ENCODE results near the gene NFYC.

NFYC gene

DNA sequence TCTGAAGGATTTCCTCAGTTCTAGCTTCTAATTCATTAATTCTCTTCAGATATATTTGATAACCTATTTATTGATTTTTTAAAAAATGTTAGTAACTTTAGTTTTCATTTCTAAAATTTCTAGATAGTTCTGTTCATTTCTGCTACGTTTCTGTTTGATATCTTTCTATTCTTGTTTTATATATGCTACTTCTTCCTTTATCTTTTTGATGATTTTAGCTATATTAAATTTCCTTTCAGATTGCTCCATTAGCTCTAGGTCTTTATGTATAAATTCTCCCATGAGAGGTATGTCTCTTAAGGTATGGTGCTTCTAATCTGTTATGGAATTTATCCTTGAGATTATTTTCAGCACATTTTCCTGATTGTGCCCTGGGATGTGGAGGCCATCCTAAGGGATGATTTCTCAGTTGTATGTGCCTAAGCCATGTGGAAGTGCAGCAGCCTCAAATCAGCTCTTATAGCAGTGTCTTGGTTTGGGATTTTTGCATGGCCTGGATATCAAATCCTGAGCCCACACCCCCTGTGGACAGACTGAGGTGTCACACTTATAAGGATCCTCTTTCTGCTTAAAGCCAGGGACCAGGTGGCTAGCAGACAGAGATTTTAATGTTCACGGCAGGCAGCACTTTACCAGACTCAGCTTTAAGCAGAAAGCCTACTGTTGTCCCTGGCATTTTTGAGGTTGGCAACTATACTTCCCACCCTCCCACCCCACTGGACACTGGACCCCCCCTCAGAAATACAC lies 85.9 kb downstream of the NFYC start:
- Histone ChIP-seq H3K4me3 (ENCODE audit: low read depth in 1 of 2, low read length in 1 of 2) (no peak overlapping the region), H3K27me3 (peaks cover 22% of the 10 kb centered on the region), H3K9me3 (no peaks in the 10 kb centered on the region), H3K27ac (no peak overlapping the region), H3K4me1 (ENCODE audit: control insufficient read depth in 1 of 2, insufficient read depth in 1 of 2, low read depth in 1 of 2, low read length in 1 of 2) (no peaks in the 10 kb centered on the region), H3K36me3 (peaks cover 24% of the 10 kb centered on the region)
- TF ChIP-seq, protein P1, sequence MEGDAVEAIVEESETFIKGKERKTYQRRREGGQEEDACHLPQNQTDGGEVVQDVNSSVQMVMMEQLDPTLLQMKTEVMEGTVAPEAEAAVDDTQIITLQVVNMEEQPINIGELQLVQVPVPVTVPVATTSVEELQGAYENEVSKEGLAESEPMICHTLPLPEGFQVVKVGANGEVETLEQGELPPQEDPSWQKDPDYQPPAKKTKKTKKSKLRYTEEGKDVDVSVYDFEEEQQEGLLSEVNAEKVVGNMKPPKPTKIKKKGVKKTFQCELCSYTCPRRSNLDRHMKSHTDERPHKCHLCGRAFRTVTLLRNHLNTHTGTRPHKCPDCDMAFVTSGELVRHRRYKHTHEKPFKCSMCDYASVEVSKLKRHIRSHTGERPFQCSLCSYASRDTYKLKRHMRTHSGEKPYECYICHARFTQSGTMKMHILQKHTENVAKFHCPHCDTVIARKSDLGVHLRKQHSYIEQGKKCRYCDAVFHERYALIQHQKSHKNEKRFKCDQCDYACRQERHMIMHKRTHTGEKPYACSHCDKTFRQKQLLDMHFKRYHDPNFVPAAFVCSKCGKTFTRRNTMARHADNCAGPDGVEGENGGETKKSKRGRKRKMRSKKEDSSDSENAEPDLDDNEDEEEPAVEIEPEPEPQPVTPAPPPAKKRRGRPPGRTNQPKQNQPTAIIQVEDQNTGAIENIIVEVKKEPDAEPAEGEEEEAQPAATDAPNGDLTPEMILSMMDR (IDR thresholded peaks at IDR 0.05) = no peak

DNA sequence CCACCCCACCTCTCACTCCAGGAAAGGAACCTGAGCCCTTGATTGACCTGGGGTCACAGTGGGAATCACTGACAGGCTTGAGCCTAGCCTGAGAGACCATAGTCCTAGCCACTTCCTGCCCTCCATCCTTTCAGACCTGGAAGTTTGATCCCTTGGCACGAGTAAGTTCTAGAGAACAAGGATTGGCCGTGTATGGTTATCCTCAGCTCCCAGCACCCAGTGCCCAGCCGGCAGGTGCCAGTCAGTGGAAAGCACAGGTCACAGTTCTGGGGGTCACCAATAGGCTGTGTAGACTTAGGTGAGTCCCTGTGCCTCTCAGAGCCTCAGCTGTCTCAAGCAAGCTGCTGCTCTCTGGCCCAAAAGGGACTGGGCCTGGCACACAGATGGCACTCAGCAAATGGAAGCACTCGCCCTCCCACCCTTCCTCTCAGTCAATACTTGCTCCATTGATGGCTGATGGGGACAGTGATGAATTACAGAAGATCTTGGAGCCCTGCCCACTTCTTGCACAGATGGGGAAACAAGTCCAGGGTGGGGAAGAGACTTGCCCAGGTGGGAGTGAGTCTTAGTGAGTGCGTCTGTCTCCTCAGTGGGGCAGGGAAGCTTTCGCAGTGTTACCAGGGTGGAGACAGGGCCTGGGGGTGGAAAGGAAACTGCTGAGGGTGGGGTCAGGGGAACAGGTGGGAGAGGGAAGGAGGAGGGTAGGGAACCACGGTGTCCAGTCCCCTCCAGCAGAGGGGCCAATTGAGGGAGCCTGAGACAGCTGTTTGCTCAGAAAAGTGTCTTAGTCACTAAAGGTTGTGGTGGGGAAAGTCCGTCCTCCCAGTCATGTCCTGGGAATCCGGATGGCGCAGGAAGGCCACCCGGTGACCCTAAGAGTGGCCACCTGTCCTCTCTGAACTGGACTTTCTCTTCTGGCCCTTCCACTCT lies 89.4 kb downstream of the NFYC start:
- H3K4me3 ChIP-seq (ENCODE audit: low read depth in 1 of 2, low read length in 1 of 2) = no peak overlapping the region
- no peak overlapping the region for H3K27ac ChIP-seq
- peaks cover 5% of the 10 kb centered on the region for H3K36me3 ChIP-seq
- TF ChIP-seq, protein P1 (IDR thresholded peaks at IDR 0.05) = no peak
- H3K27me3 ChIP-seq = peaks cover 56% of the 10 kb centered on the region
- H3K4me1 ChIP-seq (ENCODE audit: control insufficient read depth in 1 of 2, insufficient read depth in 1 of 2, low read depth in 1 of 2, low read length in 1 of 2) = peaks cover 4 to 11% of the 10 kb centered on the region in 2 experiments
- no peaks in the 10 kb centered on the region for H3K9me3 ChIP-seq

DNA sequence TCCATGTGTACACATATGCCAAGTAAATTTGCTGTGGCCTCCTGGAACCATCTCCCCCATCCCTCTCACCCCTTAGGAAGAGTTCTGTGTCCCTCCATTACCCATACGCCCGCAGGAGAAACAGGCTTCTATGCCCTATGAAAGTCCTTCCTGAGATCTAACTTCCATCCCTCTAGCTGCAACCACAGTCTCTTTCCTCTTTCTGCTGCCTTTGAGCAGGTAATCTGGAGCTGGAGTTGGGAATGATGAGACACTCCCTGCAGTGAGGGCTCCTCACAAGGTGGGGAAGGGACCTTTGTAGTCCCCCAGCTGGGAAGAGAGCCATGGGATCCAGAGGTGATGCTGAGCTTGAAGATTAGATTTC lies 90.1 kb downstream of the NFYC start:
- Histone ChIP-seq H3K4me3 (ENCODE audit: low read depth in 1 of 2, low read length in 1 of 2) (no peak overlapping the region), H3K9me3 (no peaks in the 10 kb centered on the region), H3K36me3 (no peaks in the 10 kb centered on the region), H3K27me3 (peaks cover 63% of the 10 kb centered on the region), H3K4me1 (ENCODE audit: control insufficient read depth in 1 of 2, insufficient read depth in 1 of 2, low read depth in 1 of 2, low read length in 1 of 2) (peaks cover 4 to 11% of the 10 kb centered on the region in 2 experiments), H3K27ac (no peak overlapping the region)
- TF ChIP-seq, protein P1 (IDR thresholded peaks at IDR 0.05) = no peak

- Histone ChIP-seq H3K27me3 (peaks cover 70% of the 10 kb centered on the region), H3K4me1 (ENCODE audit: control insufficient read depth in 1 of 2, insufficient read depth in 1 of 2, low read depth in 1 of 2, low read length in 1 of 2) (peaks cover 4 to 11% of the 10 kb centered on the region in 2 experiments), H3K27ac (no peak overlapping the region), H3K9me3 (no peaks in the 10 kb centered on the region), H3K4me3 (ENCODE audit: low read depth in 1 of 2, low read length in 1 of 2) (no peak overlapping the region), H3K36me3 (no peaks in the 10 kb centered on the region)
- TF ChIP-seq, protein P1 (IDR thresholded peaks at IDR 0.05) = no peak
Measured at GRCh38 chr1:40782371-40782956, 91.0 kb downstream of the NFYC start.

DNA sequence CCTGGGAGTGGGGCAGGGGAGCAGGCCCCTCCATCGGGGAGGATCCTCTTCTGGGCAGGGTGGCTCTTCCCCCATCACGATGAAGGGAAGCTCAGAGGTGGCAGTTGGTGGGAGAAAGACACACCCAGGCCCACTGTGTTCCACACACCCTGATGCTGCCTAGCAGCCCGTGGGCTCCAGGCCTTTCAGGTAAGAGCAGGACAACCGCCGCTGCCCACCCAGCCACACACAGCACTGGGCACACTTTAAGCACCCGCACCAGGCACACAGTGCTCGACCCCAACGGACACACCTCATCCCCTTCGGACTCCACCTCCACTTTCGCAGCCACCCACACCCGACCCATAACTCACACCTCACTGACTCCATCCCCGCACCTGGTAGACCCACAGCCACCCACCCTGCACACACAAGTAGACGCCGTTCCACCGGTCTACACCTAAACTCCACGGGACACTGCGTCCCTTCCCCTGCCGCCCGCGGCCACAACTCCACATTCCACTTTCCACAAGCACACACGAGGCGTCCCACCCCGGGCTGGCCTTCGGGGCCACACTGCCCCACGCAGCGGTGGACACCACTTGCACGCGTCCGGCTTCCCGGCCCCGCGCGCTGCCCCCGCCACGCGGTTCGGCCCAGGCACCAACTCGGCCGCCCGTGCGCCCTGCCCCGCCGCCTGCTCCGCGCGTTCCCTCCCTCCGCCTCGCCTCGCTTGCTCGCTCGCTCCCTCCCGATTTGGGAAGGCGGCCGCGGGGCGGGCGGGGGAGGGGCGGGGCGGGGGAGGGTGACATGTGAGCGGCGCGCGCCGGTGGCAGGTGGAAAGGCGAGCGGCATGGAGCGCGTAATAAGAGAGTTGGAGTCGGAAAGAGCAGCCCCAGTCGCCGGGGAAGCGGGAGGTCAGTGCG lies 91.7 kb downstream of the NFYC start, which contains the start of gene KCNQ4:
TSS of gene KCNQ4 (plus strand) at position 787 of the 905 bp plus-strand sequence. CDS start 307 bp downstream, outside the sequence.
- TF ChIP-seq, protein P1 (IDR thresholded peaks at IDR 0.05) = no peak
- H3K27me3 ChIP-seq = peaks cover 77% of the 10 kb centered on the region

More for the DNA sequence above, 91.7 kb downstream of the NFYC start, which contains the start of gene KCNQ4:
- no peak within 1 kb of the TSS for H3K27ac ChIP-seq
- no peaks in the 10 kb centered on the region for H3K9me3 ChIP-seq
- peaks cover 4 to 11% of the 10 kb centered on the region in 2 experiments for H3K4me1 ChIP-seq (ENCODE audit: control insufficient read depth in 1 of 2, insufficient read depth in 1 of 2, low read depth in 1 of 2, low read length in 1 of 2)
- peak within 1 kb of the TSS in 1 of 2 experiments; percentile 32 for H3K4me3 ChIP-seq (ENCODE audit: low read depth in 1 of 2, low read length in 1 of 2)
- H3K36me3 ChIP-seq = no peaks in the 10 kb centered on the region

All from neutrophil (primary cell).